Body of pancreas (tissue), 4 donors: ENCODE data around the gene GPRIN2.

Experiments
- CTCF ChIP-seq, 7 experiments: fragments of 450-650 bp in 4 of 7; fragments of 200-600 bp in 3 of 7; sonication (generic) in 3 of 7; IDR thresholded peaks; one replicate each; pipeline ENCODE4 v1.5.1; 2016 to 2019; ENCODE audit warnings: antibody characterized with exemption in 7 of 7
- POLR2A ChIP-seq, 3 donors: fragments of 450-650 bp; IDR thresholded peaks; one replicate each; pipeline ENCODE4 v1.6.1; 2016; ENCODE audit warnings: antibody characterized with exemption in 3 of 3, mild to moderate bottlenecking in 2 of 3

GRCh38 chr10:46552526-46553237 lies 3.8 kb downstream of the GPRIN2 start:
- TF ChIP-seq CTCF (IDR thresholded peaks at IDR 0.05), result no peak
- no peak for TF ChIP-seq POLR2A (IDR thresholded peaks at IDR 0.05)
